ENCODE measurements around the gene C5orf58. TPM values are rescaled to one million over a fixed set of nuclear protein-coding genes. Genes with fewer than 3 reads are reported as not detected.

The C5orf58 gene
- total RNA-seq (not detected), polyA plus RNA-seq (1 to 10 TPM in 2 of 3 donors, under 1 TPM in 1; 0.76 to 1.8 (median 1.1) TPM), total RNA-seq (0 reads per million in 6 experiments)

GRCh38 chr5:170232786-170233185, at the start of gene C5orf58:
C5orf58 (plus strand) TSS chr5:170232985; CDS start chr5:170234977, 1,992 bp downstream.
- DNase-seq = no peak
- ATAC-seq = no peak
- Mint-ChIP-seq H3K4me3 (peak within 1 kb of the TSS in 1 of 10 donors; percentile 6), H3K36me3 (peaks cover 0 to 2% (median 0%) of the 10 kb centered on the region in 3 donors), H3K27me3 (no peaks in the 10 kb centered on the region), H3K4me1 (peaks cover 0 to 13% (median 9%) of the 10 kb centered on the region in 4 donors), H3K9me3 (no peaks in the 10 kb centered on the region), H3K27ac (peak within 1 kb of the TSS in 2 of 10 donors; percentile 3 to 76)
- POLR2A ChIA-PET = no interaction called here

GRCh38 chr5:170183816-170184687, 48.7 kb upstream of the C5orf58 start:
- no peaks in the 10 kb centered on the region for H3K4me1 Mint-ChIP-seq
- no peak overlapping the region for H3K4me3 Mint-ChIP-seq
- no peak overlapping the region for H3K27ac Mint-ChIP-seq
- POLR2A ChIA-PET = no interaction called here
- H3K36me3 Mint-ChIP-seq = no peaks in the 10 kb centered on the region
- ATAC-seq = no peak
- H3K9me3 Mint-ChIP-seq = no peaks in the 10 kb centered on the region
- DNase-seq = peak in 4 of 10 donors; percentile 2 to 11 (median 10)
- peaks cover 0 to 11% (median 0%) of the 10 kb centered on the region in 5 donors for H3K27me3 Mint-ChIP-seq

- POLR2A ChIA-PET = no interaction called here
- Mint-ChIP-seq H3K9me3 (no peaks in the 10 kb centered on the region), H3K27me3 (peaks cover 0 to 11% (median 0%) of the 10 kb centered on the region in 5 donors), H3K27ac (no peak overlapping the region), H3K36me3 (peaks cover 0 to 4% (median 0%) of the 10 kb centered on the region in 3 donors), H3K4me3 (no peak overlapping the region), H3K4me1 (no peaks in the 10 kb centered on the region)
- ATAC-seq (no peak), DNase-seq (no peak)
Measured at GRCh38 chr5:170184737-170185136, 48.0 kb upstream of the C5orf58 start.

GRCh38 chr5:170186156-170186555, 46.6 kb upstream of the C5orf58 start:
- H3K27me3 Mint-ChIP-seq = peaks cover 0 to 11% (median 0%) of the 10 kb centered on the region in 5 donors
- no peak overlapping the region for H3K27ac Mint-ChIP-seq
- H3K9me3 Mint-ChIP-seq = no peaks in the 10 kb centered on the region
- no peak for DNase-seq
- no peak overlapping the region for H3K4me3 Mint-ChIP-seq
- no peak for ATAC-seq
- peaks cover 0 to 5% (median 0%) of the 10 kb centered on the region in 3 donors for H3K36me3 Mint-ChIP-seq
- POLR2A ChIA-PET = no interaction called here
- no peaks in the 10 kb centered on the region for H3K4me1 Mint-ChIP-seq

- H3K4me1 Mint-ChIP-seq = no peaks in the 10 kb centered on the region
- POLR2A ChIA-PET = no interaction called here
- no peak for ATAC-seq
Measured at GRCh38 chr5:170186856-170187255, 45.9 kb upstream of the C5orf58 start.

GRCh38 chr5:170190436-170191134, 42.2 kb upstream of the C5orf58 start:
- POLR2A ChIA-PET = interaction anchor here (0.6 kb wide), 1 partner anchor 31 kb away, joined by 3 read pairs; no protein-coding TSS in a partner anchor
- DNase-seq = no peak
- H3K4me3 Mint-ChIP-seq = no peak overlapping the region
- H3K27me3 Mint-ChIP-seq = peaks cover 0 to under 1% (median 0%) of the 10 kb centered on the region in 5 donors
- no peak for ATAC-seq
- no peaks in the 10 kb centered on the region for H3K9me3 Mint-ChIP-seq
- no peak overlapping the region for H3K27ac Mint-ChIP-seq
- peaks cover 0 to 1% (median 0%) of the 10 kb centered on the region in 4 donors for H3K4me1 Mint-ChIP-seq
- peaks cover 0 to 5% (median 0%) of the 10 kb centered on the region in 3 donors for H3K36me3 Mint-ChIP-seq

More at GRCh38 chr5:170186856-170187255, 45.9 kb upstream of the C5orf58 start:
- Mint-ChIP-seq H3K27me3 (peaks cover 0 to 11% (median 0%) of the 10 kb centered on the region in 5 donors), H3K9me3 (no peaks in the 10 kb centered on the region), H3K36me3 (peaks cover 0 to 5% (median 0%) of the 10 kb centered on the region in 3 donors), H3K27ac (no peak overlapping the region), H3K4me3 (no peak overlapping the region)
- DNase-seq = no peak

- Mint-ChIP-seq H3K36me3 (peaks cover 0 to 5% (median 0%) of the 10 kb centered on the region in 3 donors), H3K9me3 (no peaks in the 10 kb centered on the region), H3K4me1 (peaks cover 0 to 3% (median 0%) of the 10 kb centered on the region in 4 donors), H3K4me3 (no peak overlapping the region), H3K27me3 (peaks cover 0 to 2% (median 0%) of the 10 kb centered on the region in 5 donors), H3K27ac (peak overlapping the region in 2 of 10 donors; percentile 45 to 54)
- POLR2A ChIA-PET = no interaction called here
- DNase-seq = no peak
- ATAC-seq = no peak
Measured at GRCh38 chr5:170192829-170193228, 40.0 kb upstream of the C5orf58 start.

- no peak for ATAC-seq
- Mint-ChIP-seq H3K4me3 (no peak overlapping the region), H3K27ac (no peak overlapping the region), H3K9me3 (no peaks in the 10 kb centered on the region), H3K4me1 (peaks cover 0 to 3% (median 0%) of the 10 kb centered on the region in 4 donors), H3K27me3 (peaks cover 0 to 4% (median 0%) of the 10 kb centered on the region in 5 donors), H3K36me3 (no peaks in the 10 kb centered on the region)
- POLR2A ChIA-PET = no interaction called here
- no peak for DNase-seq
Measured at GRCh38 chr5:170195961-170196360, 36.8 kb upstream of the C5orf58 start.

- DNase-seq (no peak), ATAC-seq (no peak)
- POLR2A ChIA-PET = no interaction called here
- Mint-ChIP-seq H3K27ac (no peak overlapping the region), H3K36me3 (no peaks in the 10 kb centered on the region), H3K4me1 (peaks cover 0 to 2% (median 0%) of the 10 kb centered on the region in 4 donors), H3K9me3 (no peaks in the 10 kb centered on the region), H3K4me3 (no peak overlapping the region), H3K27me3 (peaks cover 0 to 9% (median 7%) of the 10 kb centered on the region in 5 donors)
Measured at GRCh38 chr5:170200876-170201275, 31.9 kb upstream of the C5orf58 start.

GRCh38 chr5:170201311-170201710, 31.5 kb upstream of the C5orf58 start:
- no peak overlapping the region for H3K4me3 Mint-ChIP-seq
- POLR2A ChIA-PET = no interaction called here
- ATAC-seq = no peak
- no peaks in the 10 kb centered on the region for H3K9me3 Mint-ChIP-seq
- no peak overlapping the region for H3K27ac Mint-ChIP-seq
- H3K4me1 Mint-ChIP-seq = peaks cover 0 to 2% (median 0%) of the 10 kb centered on the region in 4 donors
- DNase-seq = no peak
- no peaks in the 10 kb centered on the region for H3K36me3 Mint-ChIP-seq
- H3K27me3 Mint-ChIP-seq = peaks cover 0 to 11% (median 7%) of the 10 kb centered on the region in 5 donors

GRCh38 chr5:170202117-170202516, 30.7 kb upstream of the C5orf58 start:
- no peaks in the 10 kb centered on the region for H3K36me3 Mint-ChIP-seq
- H3K4me1 Mint-ChIP-seq = no peaks in the 10 kb centered on the region
- no peak overlapping the region for H3K4me3 Mint-ChIP-seq
- ATAC-seq = no peak
- no peaks in the 10 kb centered on the region for H3K9me3 Mint-ChIP-seq
- DNase-seq = no peak
- POLR2A ChIA-PET = no interaction called here
- no peak overlapping the region for H3K27ac Mint-ChIP-seq
- H3K27me3 Mint-ChIP-seq = peaks cover 0 to 11% (median 7%) of the 10 kb centered on the region in 5 donors

- DNase-seq (no peak), ATAC-seq (no peak)
- POLR2A ChIA-PET = no interaction called here
- peaks cover 0 to 2% (median 0%) of the 10 kb centered on the region in 9 donors for H3K9me3 Mint-ChIP-seq
- no peaks in the 10 kb centered on the region for H3K4me1 Mint-ChIP-seq
- H3K4me3 Mint-ChIP-seq = no peak overlapping the region
- H3K36me3 Mint-ChIP-seq = no peaks in the 10 kb centered on the region
- H3K27ac Mint-ChIP-seq = no peak overlapping the region
- H3K27me3 Mint-ChIP-seq = peaks cover 0 to 13% (median 9%) of the 10 kb centered on the region in 5 donors
Measured at GRCh38 chr5:170204202-170204601, 28.6 kb upstream of the C5orf58 start.

GRCh38 chr5:170206216-170206615, 26.6 kb upstream of the C5orf58 start:
- Mint-ChIP-seq H3K27ac (no peak overlapping the region), H3K4me1 (no peaks in the 10 kb centered on the region), H3K4me3 (no peak overlapping the region), H3K27me3 (peaks cover 0 to 23% (median 12%) of the 10 kb centered on the region in 5 donors), H3K36me3 (peaks cover 0 to 8% (median 5%) of the 10 kb centered on the region in 3 donors), H3K9me3 (peaks cover 0 to 14% (median 4%) of the 10 kb centered on the region in 9 donors)
- POLR2A ChIA-PET = no interaction called here
- DNase-seq (no peak), ATAC-seq (no peak)

All from naive thymus-derived CD8-positive, alpha-beta T cell (primary cell).